Activated B cell treated with CpG ODN at 0.5 μM for 24 hours (primary cell): ENCODE results near the gene PACRG. TPM values are rescaled to one million over a fixed set of nuclear protein-coding genes. Genes with fewer than 3 reads are reported as not detected.

ENCODE experiments used
- ATAC-seq: fragments of 200-7000 bp; cut with Tn5 transposase; one replicate; pipeline ENCODE4 v1.10.0; 2021; ENCODE audit warnings: low read depth, mild to moderate bottlenecking, moderate library complexity
- CTCF ChIA-PET: fragments of 350-600 bp; sonication (Branson Sonifier 250); formaldehyde crosslinking; loops from one replicate; lab custom pipeline; 2021; ENCODE audit warnings: antibody characterized with exemption; lab: Charles Lee
- POLR2A ChIA-PET: fragments of 350-600 bp; sonication (Branson Sonifier 250); formaldehyde crosslinking; loops from one replicate; lab custom pipeline; 2021; ENCODE audit warnings: antibody characterized with exemption; lab: Charles Lee
- DNase-seq: peaks from one replicate; pipeline ENCODE4 v3.0.0; 2022
- H3K27ac Mint-ChIP-seq: one replicate; pipeline ENCODE4 v1.8.0; 2020; ENCODE audit warnings: mixed read lengths
- H3K27me3 Mint-ChIP-seq: one replicate; pipeline ENCODE4 v1.8.0; 2021; ENCODE audit warnings: mixed read lengths
- H3K36me3 Mint-ChIP-seq: one replicate; pipeline ENCODE4 v1.8.0; 2021; ENCODE audit warnings: low read depth, mixed read lengths
- H3K4me1 Mint-ChIP-seq: one replicate; pipeline ENCODE4 v1.8.0; 2021; ENCODE audit warnings: mixed read lengths
- H3K4me3 Mint-ChIP-seq: one replicate; pipeline ENCODE4 v1.8.0; 2020; ENCODE audit warnings: mild to moderate bottlenecking, mixed read lengths
- H3K9me3 Mint-ChIP-seq: one replicate; pipeline ENCODE4 v1.8.0; 2020; ENCODE audit warnings: mixed read lengths
- intact Hi-C: fragments of 100-400 bp; cut with micrococcal nuclease; formaldehyde crosslinking; loops from one replicate; pipeline ENCODE4 v1.15.1; 2024
- total RNA-seq: library from RNA; stranded (reverse); gene quantifications from 2 replicates; pipeline ENCODE4 v1.2.3, GENCODE V29; 2022
- TF ChIP-seq, protein P1 (sequence below): fragments of 200-600 bp; IDR thresholded peaks from one replicate; pipeline ENCODE4 v1.8.0; 2022; ENCODE audit warnings: antibody characterized with exemption, mild to moderate bottlenecking

The PACRG gene
- total RNA-seq, 1 donor from 2014 or later, result not detected

DNA sequence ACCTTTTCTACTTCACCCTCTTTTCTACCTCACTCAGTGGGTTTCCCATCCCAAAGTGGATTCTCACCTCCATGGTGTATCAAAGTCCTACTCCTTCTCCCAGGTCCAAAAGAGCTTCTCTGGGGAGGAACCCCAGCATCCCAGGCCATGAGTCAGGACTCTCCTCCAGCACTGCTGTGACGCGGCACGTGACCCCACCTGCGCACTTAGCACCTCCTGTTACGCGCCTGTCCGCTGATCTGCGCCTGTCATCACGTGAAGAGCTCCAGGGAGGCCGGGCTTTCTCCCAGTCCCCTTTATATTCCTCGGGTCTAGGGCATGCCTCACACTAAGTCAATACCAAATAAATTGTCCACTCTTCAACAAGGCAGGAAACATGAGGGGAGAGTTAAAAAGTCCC, 459.8 kb downstream of the PACRG start:
- CTCF ChIA-PET, result no interaction called here
- Mint-ChIP-seq H3K36me3 (no peaks in the 10 kb centered on the region), H3K27me3 (peaks cover 5% of the 10 kb centered on the region), H3K4me3 (no peak overlapping the region), H3K4me1 (no peaks in the 10 kb centered on the region), H3K27ac (no peak overlapping the region), H3K9me3 (no peaks in the 10 kb centered on the region)
- TF ChIP-seq, protein P1, sequence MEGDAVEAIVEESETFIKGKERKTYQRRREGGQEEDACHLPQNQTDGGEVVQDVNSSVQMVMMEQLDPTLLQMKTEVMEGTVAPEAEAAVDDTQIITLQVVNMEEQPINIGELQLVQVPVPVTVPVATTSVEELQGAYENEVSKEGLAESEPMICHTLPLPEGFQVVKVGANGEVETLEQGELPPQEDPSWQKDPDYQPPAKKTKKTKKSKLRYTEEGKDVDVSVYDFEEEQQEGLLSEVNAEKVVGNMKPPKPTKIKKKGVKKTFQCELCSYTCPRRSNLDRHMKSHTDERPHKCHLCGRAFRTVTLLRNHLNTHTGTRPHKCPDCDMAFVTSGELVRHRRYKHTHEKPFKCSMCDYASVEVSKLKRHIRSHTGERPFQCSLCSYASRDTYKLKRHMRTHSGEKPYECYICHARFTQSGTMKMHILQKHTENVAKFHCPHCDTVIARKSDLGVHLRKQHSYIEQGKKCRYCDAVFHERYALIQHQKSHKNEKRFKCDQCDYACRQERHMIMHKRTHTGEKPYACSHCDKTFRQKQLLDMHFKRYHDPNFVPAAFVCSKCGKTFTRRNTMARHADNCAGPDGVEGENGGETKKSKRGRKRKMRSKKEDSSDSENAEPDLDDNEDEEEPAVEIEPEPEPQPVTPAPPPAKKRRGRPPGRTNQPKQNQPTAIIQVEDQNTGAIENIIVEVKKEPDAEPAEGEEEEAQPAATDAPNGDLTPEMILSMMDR, result no peak
- POLR2A ChIA-PET, result no interaction called here
- intact Hi-C loops, result no loop called here
- DNase-seq (no peak), ATAC-seq (no peak)

DNA sequence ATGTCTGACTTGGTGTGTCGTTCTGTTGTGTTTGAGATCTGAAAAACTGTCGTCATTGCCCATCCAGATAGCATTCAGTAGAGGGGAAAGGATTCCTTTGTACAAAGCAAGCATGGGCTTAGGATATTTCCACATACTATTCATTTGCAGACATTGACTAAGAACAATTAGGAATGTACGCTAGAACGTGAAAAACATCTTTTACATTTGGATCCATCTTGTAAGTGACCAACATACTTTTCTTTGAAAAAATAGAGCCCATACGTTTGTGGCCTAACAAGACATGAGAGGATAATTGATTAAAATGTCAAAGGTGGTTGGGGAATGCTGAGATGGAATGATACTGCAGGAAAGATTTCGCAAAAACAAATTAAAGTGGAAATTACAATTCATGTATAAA, 461.0 kb downstream of the PACRG start:
- ATAC-seq, result no peak
- Mint-ChIP-seq H3K4me3 (no peak overlapping the region), H3K27ac (no peak overlapping the region), H3K27me3 (peaks cover 5% of the 10 kb centered on the region), H3K4me1 (no peaks in the 10 kb centered on the region), H3K36me3 (no peaks in the 10 kb centered on the region), H3K9me3 (no peaks in the 10 kb centered on the region)
- POLR2A ChIA-PET, result no interaction called here
- intact Hi-C loops, result no loop called here
- DNase-seq, result no peak
- TF ChIP-seq, protein P1, result no peak
- CTCF ChIA-PET, result no interaction called here

DNA sequence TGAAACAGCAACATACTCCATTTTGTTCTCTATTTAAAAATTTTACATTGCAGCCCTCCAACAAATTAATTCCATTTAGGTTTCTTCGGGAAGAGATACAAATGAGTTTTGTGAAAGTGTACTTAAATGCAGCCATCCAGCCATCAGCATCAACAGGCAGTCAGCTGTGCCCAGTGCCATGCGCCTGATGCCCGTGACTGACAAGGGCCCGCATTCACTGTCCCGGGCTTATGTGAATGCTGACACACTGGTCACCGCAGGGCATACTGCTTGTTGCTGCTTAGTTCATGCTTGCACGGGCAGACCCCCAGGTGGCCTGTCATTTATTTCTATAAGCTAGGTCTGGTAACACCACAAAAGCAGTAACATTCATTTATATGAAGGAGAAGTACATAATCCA, 461.8 kb downstream of the PACRG start:
- POLR2A ChIA-PET, result no interaction called here
- H3K27me3 Mint-ChIP-seq, result peaks cover 5% of the 10 kb centered on the region
- H3K4me1 Mint-ChIP-seq, result no peaks in the 10 kb centered on the region
- H3K4me3 Mint-ChIP-seq, result no peak overlapping the region
- H3K27ac Mint-ChIP-seq, result no peak overlapping the region
- no peaks in the 10 kb centered on the region for H3K36me3 Mint-ChIP-seq
- no peak for DNase-seq
- ATAC-seq, result no peak
- TF ChIP-seq, protein P1, result no peak
- H3K9me3 Mint-ChIP-seq, result no peaks in the 10 kb centered on the region
- intact Hi-C loops, result no loop called here
- CTCF ChIA-PET, result no interaction called here

DNA sequence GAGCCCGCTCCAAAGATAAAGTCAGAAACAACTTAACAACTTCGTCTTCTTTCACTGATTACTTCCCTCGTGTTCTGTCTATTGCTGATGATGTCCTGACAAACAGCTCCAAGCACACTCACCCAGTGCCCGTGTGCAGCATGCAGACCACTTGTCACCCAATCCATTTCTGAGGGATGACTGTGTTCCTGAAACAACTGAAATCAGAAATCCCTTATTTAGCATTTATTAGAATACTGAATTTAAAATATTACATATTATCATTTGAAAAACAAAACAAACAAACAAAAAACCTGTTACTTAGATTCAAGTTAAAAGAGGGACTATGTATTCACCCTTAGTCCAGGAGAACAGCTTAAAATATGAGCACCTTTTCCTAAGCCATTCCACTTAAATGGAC, 463.0 kb downstream of the PACRG start:
- Mint-ChIP-seq H3K36me3 (no peaks in the 10 kb centered on the region), H3K4me3 (no peak overlapping the region), H3K9me3 (no peaks in the 10 kb centered on the region), H3K27me3 (peaks cover 5% of the 10 kb centered on the region), H3K4me1 (no peaks in the 10 kb centered on the region), H3K27ac (no peak overlapping the region)
- ChIA-PET CTCF (no interaction called here), POLR2A (no interaction called here)
- TF ChIP-seq, protein P1, result no peak
- intact Hi-C loops, result no loop called here
- ATAC-seq (no peak), DNase-seq (no peak)

DNA sequence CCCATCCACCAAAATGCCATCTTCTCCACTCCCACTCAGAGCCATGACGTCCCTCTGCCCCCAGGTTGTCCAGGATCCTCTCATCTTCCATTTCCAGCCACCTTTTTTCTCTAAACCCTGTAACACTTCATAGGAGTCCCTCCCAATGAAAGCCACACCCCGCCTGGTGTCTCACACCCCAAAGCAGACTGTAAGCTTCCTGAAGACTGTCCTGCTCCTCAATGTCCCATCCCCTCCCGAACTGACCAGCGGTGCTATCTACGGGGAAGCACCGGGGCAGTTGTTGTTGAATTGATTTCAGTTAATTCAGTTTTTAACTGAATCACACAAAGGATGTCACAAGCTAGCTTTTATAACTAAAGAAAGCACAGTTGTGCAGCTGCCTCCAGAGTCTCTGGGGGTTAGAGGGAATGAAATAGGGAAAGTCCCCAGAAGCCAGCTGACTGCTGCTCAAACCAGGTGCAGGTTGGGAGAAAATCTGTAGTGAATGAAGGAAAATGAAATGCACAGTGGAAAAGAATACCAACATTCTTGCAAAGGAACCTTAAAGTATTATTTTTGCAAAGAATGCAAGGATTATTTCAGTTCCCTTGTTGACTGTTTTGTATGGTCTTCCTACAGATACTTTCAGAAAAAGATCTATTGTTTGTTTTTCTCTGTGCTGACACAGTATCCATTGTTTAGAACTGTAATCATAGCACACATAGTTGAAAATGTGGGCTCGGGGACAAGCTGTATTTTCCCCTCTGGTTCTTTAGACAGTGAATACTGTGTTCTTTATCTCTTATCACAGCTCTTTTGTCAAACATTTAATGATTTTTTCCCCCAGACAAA, 464.1 kb downstream of the PACRG start:
- TF ChIP-seq, protein P1, result no peak
- intact Hi-C loops, result no loop called here
- H3K4me3 Mint-ChIP-seq, result no peak overlapping the region
- ATAC-seq (no peak), DNase-seq (no peak)
- CTCF ChIA-PET, result no interaction called here
- no peaks in the 10 kb centered on the region for H3K9me3 Mint-ChIP-seq
- H3K4me1 Mint-ChIP-seq, result no peaks in the 10 kb centered on the region
- POLR2A ChIA-PET, result no interaction called here
- H3K36me3 Mint-ChIP-seq, result no peaks in the 10 kb centered on the region
- peaks cover 5% of the 10 kb centered on the region for H3K27me3 Mint-ChIP-seq
- H3K27ac Mint-ChIP-seq, result no peak overlapping the region
